ENCODE measurements around the gene DKK1.
"Not testable (repeated sequence)": the region's sequence is repeated elsewhere in the genome, so short reads cannot be mapped to it uniquely, and the experiment has no call there.

The DKK1 gene

DNA sequence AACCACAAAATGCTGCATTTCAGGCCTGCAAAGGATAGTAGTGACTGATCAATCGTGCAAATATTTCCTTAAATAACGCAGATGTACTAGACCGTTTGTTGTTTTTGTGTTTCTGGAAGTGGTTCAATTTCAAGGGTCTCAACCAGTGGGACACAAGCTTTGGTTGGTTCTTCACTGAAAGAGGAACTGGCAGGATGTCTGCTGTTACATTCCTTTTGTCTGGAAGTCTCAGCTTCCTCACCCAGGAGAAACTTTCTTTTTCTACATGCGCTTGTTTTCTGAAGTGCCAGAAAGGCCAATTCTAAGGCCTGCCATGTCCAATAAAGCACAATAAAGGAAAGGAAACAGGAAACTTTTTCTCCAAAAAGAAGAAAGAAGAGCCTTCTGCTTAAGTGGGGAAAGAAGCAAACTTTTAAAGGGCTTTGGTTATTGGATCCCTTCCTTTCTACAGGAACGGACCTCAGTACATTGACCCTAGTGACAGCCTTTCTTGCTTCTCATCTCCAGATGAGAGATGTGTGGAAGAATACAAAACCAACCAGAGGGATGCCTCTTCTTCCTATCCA lies 4.1 kb downstream of the DKK1 start:
- DNase-seq (ENCODE audit: low read depth) = peak; percentile 74

DNA sequence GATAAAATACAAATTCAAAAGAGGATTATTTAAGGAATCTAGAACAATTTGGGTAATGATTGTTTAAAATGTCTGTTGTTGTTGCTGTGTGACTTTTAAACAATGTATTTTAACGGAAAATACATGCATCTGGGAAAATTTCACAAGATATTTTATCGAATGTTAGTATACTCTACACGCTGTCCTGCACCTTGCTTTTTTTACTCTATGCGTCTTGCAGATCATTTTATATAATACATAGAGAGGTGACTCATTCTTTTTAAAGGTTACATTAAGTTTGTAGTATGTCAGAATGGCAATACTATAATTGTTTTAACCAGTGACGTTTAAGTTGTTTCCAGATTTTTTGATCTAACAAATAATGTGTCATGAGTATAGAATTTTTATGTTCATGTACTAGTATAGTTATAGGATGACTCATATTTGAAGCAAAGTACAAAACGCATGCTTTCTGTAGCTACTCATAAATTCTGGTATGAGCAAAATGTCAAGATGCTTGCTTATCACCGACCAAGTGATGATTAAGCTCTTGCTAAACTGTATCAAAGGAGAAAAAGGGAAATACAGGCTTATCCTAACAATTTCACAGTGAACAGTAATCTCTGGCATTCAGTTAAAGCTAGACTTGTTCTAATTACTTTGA lies 4.9 kb downstream of the DKK1 start:
- DNase-seq (ENCODE audit: low read depth) = peak; percentile 82

DNA sequence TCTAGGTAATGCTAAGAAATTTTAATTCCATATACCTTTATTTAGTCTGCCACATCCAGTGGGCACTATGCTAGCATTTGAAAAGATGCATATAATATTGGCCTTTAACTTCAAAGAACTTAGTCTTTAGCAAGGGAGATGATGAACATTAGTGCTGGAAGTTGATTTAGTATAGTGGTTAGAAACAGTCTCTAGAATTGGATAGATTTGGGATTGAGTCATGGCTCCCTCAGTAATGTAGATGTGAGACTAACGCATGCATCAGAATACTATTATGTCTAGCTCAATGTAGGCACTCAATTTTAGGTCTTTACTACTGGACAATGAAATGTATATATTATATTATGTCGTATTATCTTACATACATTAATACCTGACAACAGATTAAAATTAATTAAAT lies 5.8 kb downstream of the DKK1 start:
- DNase-seq (ENCODE audit: low read depth) = peak; percentile 24

DNA sequence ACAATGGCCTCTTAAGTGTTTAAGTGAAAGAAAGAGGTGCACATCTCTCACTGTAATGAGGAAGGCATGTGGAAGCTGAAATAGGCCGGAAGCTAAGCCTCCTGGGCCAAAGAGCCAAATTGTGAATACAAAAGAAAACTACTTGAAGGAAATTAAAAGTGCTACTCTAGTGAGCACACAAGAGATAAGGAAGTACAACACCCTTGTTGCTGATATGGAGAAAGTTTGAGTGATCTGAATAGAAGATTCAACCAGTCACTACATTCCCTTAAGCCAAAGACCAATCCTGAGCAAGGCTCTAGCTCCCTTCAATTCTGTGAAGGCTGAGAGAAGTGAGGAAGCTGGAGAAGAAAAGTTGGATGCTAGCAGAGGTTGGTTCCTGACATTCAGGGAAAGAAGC lies 8.2 kb downstream of the DKK1 start:
- no peak for DNase-seq (ENCODE audit: low read depth)

DNA sequence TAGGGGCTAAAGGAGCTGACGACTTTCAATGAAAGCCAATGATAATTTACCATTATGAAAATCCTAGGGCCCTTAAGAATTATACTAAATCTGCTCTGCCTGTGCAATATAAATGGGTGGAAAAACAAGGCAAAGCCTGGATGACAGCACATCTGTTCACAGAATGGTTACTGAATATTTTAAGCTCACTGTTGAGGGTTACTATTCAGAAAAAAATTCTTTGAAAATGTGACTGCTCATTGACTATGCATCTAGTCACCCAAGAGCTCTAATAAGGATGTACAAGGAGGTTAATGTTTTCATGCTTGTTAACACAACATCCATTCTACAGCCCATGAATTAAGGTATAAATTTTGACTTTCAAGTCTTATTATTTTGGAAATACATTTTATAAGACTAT lies 8.9 kb downstream of the DKK1 start:
- peak; percentile 28 for DNase-seq (ENCODE audit: low read depth)

DNA sequence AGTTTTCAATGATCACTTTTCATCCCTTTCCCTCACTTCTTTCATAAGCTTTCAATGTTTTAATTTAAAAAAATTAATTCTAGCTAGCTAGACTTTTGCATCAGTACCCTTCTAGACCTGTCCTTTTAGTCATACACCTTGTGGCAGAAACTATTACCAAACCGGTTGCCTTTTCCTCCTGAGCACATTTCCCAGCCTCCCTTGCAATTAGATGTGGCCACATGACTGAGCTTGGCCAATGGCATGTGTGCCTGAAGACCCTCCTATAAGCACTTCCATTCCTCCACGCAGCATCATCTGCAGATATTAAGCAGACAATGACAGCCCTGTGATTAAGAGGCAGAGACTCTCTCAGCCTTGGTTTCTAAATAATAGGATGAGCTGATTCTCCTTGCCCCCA lies 12.3 kb downstream of the DKK1 start:
- DNase-seq (ENCODE audit: low read depth) = no peak

DNA sequence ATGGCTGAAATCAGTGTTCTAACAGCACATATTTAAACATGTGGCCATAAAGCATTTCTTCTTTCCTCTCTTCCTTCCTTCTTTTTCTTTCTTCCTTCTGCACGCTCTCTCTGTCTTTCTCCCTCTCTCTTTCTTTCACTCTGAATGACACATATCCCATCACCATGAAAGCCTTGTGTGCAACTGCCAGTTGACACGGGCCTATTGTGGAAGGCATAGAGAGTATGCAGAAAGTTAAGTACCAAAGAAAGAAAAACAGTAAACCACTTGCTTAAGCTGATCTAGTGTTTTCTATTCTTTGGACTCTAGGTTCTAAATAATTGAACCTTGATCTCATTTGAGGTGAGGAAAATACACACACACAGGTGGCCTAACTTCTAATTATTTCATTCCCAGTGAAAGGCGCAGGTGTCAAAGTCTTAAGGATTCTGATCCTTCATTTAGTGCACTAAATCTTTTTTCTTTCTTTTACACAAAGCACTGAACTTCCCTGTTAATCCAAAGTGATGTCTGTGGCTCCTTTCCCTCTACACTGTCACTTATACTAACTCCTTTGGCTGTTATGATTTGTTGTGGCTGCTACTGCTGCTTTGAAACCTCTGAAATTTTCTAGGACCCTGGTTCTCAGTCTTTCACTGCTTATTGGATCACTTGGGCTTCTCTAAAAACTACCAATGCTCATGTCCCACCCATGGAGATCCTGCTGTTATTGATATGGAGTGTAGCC lies 17.7 kb downstream of the DKK1 start:
- DNase-seq (ENCODE audit: low read depth) = no peak

DNA sequence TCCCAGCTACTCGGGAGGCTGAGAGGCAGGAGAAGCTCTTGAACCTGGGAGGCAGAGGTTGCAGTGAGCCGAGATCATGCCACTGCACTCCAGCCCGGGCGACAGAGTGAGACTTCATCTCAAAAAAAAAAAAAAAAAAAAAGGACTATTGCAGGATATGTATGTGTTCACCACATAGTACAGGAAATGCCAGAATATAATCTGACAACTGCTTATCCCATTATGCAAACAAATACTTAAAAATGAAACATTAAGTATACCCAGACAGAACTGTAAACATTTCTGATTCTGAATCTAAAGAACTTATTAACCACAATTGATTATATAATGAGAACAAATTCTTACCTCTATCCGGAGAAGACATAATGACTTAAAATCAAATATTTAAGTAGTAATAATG lies 18.7 kb downstream of the DKK1 start:
- no peak for DNase-seq (ENCODE audit: low read depth)

DNA sequence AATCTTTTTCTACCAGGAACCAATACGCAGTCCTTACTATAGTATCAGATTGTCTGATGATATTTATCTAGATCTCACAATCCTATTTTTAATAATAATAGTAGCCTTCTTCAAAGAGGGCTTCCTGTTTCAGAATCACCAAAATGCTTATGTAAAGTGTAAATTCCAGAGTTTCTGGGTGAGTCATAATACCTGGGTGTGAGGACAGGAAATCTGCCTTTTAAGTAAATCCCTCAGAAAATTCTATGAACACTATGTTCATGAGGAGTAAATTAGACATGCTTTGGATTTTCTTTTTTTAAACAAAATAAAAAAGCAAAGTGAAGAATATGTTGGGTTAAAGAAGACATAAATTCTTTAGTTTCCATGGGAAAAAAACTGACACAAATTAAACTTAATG lies 20.5 kb downstream of the DKK1 start:
- no peak for DNase-seq (ENCODE audit: low read depth)

DNA sequence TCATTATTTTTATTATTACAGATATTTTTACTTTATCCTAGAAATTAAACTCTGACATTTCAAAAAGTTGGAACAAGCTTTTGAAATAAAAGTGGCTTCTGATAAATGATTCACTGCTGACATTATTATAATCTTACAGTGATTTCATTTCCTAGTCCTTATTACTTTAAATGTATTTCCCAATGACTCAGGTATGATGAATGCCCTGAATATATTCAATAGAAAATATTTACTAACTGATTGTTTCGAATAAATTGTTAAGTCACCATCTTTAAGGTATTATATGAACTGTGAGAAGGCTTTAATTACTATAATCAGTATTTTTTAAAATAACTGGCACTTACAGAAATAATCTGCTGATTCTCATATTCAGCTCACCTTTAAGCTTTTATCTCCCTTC lies 21.6 kb downstream of the DKK1 start:
- DNase-seq (ENCODE audit: low read depth) = no peak

DNA sequence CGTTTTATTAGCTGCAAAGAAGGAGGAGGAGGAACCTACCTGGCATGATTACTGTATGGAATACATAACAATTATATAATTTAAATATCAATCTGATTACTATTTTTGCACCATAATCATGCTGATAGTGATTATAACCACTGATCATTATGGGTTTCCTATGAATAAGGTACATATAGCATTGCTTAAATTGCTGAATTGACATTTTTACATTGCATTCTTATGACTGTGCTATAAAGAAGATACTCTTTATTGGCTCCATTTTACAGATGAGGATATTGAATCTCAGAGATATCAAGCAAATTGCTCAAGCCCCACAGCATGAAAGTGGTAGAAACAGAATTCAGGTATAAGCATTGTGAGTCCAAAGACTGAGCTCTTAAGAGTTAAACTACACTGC lies 23.1 kb downstream of the DKK1 start:
- no peak for DNase-seq (ENCODE audit: low read depth)

DNA sequence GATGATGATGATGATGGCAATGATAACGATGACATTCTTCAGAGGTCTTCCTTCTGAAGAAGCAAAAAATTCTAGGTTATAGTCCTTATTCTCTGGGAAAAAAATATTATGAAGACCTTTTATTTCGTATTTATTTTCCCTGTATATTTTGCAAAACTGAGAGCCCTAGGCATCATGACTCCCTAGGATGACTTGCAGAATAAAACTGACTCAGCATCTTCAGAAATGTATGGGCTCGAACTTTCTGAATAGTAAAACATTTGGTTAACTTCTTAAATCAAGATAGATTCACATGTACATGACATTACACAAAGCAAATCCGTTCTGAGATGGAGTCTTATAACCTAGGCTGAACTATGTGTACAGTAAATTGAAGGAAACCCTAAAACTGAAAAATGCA lies 29.4 kb downstream of the DKK1 start:
- DNase-seq (ENCODE audit: low read depth) = no peak

DNA sequence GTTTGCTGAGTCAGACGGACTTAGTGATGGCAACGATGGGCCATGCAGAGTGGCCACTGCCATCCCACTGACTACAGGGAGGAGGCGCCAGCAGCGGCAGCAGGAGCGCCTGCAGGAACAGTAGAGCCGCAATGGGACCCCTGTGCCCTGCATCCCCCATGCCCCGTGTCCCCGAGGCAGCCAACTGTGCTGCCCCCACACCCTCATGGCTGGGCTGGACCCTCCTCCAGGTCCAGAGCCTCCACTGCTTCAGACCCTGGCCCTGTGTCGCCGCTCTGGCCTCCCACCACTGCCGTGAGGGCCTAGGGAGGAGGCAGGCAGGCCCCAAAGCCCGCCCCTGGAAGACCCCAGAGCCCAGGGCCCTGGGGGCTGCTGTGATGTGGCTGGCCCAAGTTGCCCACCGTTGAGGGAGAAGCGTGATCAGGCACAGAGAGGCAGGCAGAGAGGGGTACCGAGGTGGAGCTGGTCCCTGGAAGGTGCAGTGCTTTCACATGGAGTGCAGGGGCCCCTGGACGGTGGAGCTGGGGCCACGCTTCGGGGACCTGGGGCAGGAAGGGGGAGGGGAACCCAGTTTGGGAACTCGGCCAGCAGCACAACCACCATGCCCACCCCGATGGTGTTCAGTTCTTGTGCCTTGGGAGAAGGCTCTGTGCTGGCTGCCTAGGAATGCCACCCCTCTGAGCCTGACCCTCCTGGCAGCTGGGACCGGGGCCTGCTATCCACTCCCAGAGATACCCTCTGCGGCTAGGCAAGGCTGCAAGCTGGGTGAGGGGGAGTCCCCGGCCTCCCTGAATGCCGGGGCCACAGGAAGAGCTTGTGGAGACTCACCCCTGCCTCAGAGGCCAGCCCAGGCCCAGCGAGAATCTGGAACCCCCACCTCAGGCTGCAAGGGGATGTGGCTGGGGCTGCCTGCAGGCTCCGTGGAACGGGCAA lies 32.6 kb downstream of the DKK1 start:
- no peak for DNase-seq (ENCODE audit: low read depth)

DNA sequence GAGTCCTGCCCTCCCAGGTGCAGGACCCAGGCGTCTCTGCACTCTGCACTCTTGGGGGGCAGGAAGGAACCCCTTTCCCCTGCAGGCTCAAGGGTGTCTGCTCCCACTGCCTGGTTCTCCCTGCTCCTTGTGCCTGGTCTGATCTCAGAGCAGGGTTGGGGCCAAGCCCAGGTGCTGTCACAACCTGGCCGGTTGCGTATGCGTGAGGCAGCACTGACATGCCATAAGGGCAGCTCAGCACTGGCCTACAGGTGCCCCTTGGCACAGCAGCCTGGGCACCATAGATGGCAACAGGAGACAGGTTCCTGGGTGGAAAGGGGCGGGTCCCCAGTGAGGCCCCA lies 33.2 kb downstream of the DKK1 start:
- DNase-seq (ENCODE audit: low read depth) = no peak

DNA sequence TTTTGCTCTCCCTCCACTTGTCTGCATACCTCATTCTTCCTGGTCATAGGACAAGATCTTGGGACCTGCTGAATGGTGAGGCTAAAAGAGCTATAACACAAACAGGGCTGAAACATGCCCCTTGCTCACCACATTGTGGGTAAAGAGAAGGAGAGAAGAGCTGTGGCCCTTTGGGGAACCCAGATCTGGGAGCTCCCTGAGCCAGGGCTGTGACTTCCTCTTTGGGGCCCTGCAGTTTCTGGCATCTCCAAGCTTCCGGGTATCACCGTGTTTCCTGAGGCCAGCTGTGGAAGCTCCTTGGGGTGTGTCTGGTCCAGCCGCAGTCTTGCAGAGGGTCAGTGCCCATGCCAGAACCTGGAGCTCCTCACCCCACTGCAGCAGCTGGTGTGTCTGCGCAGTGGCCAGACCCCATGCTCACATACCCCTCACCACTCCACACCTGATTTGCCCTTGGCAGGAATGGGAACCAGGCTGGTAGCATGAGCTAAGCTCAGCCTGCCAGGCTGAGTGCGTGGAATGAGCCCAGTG lies 34.0 kb downstream of the DKK1 start:
- no peak for DNase-seq (ENCODE audit: low read depth)

DNA sequence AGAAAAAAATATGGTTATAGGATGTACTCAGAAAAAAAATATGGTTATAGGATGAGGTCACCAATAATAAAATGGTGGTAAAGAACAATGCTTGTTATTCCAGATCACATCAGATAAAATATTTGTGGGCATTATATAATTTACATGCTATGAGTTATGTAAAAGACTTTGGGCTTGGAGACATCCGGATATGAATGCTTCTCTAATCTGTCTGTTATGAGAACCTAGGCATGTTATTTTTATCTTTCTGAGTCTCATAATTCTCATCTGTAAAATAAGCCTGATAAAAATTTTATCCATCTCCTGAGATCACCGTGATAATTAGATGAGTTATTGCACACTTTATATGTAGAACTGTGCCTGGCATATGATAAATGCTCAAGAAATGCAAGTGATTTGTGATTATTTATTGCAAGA lies 37.8 kb downstream of the DKK1 start:
- DNase-seq (ENCODE audit: low read depth) = peak; percentile 55

DNA sequence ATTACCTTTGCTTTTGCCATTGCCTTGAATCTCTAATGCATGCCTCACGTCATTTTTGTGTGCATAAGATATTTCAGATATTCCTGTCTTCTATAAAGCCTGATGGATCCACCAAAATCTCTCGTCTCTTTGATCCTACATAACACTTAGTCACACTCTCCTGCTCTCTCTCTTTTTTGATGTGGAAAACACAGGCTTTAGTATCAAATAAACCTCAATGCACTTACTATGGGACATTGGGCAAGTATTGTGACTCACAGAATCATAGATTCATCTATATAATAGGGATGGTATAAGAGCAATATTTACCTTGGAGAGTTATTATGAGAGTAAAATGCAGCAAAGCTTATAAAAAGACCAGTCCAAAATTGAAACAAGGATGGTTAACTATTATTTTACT lies 39.1 kb downstream of the DKK1 start:
- no peak for DNase-seq (ENCODE audit: low read depth)

DNA sequence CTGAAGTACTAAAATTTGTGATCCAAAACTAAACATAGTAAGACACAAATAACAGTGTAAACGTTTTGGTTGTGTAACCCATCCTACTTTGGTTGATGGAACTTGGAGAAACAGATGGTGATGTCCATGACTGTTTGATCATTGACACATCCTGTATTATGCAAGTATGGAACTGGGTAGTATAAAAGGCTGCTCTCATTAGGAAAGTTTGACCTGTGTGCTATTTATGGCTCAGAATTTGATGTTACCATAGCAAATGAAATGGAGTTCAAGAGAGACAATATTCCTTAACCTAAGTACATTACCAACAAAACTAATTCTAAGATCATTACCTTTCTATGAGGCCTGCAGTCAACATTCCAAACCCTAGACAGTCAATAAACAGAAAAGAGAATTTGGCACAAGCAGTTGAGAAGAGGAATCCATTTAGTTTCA lies 39.9 kb downstream of the DKK1 start:
- DNase-seq (ENCODE audit: low read depth) = peak; percentile 80

DNA sequence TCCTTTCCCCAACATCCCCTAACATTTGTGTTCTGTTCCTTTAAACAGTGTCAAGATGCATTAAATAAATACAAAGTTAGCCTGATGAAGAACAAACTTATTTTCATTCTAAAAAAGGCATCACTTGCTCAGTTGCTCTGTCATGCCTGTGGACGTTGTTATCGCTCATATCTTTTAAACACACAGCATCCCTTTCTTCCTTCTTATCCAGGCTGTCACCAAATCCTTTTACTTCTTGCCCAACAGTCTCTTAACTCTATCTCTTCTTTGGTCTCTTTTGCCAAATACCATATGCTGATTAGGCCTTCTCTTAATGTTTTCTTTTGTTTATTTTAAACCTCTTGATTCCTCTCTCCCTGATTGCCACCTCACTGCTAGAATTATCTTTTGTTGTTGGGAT lies 43.9 kb downstream of the DKK1 start:
- DNase-seq (ENCODE audit: low read depth) = no peak

DNA sequence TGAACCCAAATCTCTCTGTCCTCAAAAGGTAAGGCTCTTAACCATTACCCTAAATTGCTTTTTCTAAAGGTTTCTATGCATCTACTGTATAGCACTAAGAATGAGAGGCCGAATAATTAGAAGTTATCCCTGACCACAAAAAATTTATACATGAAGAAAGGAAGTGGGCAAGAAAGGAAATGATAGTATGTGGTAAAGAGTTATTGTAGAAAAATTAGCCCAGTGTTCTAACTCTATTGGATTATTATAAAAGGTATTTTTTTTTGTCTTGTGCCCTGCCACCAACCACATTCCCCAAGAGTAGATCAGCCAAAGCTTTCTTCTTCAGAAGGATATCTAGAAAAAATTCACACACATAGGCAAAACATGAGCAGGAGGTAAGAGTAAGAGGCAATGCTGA lies 45.4 kb downstream of the DKK1 start:
- no peak for DNase-seq (ENCODE audit: low read depth)

DNA sequence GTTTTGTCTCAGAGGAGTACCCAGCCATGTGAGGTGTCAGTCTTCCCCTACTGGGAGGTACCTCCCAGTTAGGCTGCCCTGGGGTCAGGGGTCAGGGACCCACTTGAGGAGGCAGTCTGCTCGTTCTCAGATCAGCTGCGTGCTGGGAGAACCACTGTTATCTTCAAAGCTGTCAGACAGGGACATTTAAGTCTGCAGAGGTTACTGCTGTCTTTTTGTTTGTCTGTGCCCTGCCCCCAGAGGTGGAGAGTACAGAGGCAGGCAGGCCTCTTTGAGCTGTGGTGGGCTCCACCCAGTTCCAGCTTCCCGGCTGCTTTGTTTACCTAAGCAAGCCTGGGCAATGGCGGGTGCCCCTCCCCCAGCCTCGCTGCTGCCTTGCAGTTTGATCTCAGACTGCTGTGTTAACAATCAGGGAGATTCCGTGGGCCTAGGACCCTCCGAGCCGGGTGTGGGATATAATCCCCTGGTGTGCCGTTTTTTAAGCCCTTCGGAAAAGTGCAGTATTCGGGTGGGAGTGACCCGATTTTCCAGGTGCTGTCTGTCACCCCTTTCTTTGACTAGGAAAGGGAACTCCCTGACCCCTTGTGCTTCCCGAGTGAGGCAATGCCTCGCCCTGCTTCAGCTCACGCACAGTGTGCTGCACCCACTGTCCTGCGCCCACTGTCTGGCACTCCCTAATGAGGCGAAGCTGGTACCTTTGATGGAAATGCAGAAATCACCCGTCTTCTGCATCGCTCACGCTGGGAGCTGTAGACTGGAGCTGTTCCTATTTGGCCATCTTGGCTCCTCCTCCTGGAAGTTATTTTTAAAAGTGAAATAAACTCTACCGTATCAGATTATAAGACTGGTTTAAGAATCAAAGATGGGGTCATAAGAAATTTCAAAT lies 51.7 kb downstream of the DKK1 start:
- not testable (repeated sequence) for DNase-seq (ENCODE audit: low read depth)
